HG03175 (cell line): ENCODE measurements around the gene DAB1.

Experiments
- ATAC-seq: cut with Tn5 transposase; IDR thresholded peaks from one replicate; pipeline ENCODE4 v1.9.1; 2021; ENCODE audit warnings: mild to moderate bottlenecking, moderate library complexity; ENCODE audit not compliant: unreplicated experiment

The DAB1 gene

GRCh38 chr1:57418971-57419370 is 4.9 kb downstream of the DAB1 start:
- ATAC-seq = no peak

- no peak for ATAC-seq
These were observed 12.6 kb downstream of the DAB1 start for GRCh38 chr1:57411262-57411661.

- no peak for ATAC-seq
These were observed 13.4 kb downstream of the DAB1 start for GRCh38 chr1:57410508-57410907.

GRCh38 chr1:57407928-57408327 is 15.9 kb downstream of the DAB1 start:
- ATAC-seq = no peak

GRCh38 chr1:57406428-57406970 is 17.4 kb downstream of the DAB1 start:
- ATAC-seq = no peak

GRCh38 chr1:57404884-57405283 is 19.0 kb downstream of the DAB1 start:
- ATAC-seq = no peak

GRCh38 chr1:57403201-57403600 is 20.7 kb downstream of the DAB1 start:
- no peak for ATAC-seq

GRCh38 chr1:57401671-57402070 is 22.2 kb downstream of the DAB1 start:
- no peak for ATAC-seq

- ATAC-seq = no peak
These were observed 23.8 kb downstream of the DAB1 start for GRCh38 chr1:57400048-57400447.

- no peak for ATAC-seq
These were observed 30.7 kb downstream of the DAB1 start for GRCh38 chr1:57393058-57393584.

- no peak for ATAC-seq
These were observed 38.5 kb downstream of the DAB1 start for GRCh38 chr1:57385336-57385735.

GRCh38 chr1:57384901-57385300 is 39.0 kb downstream of the DAB1 start:
- no peak for ATAC-seq

GRCh38 chr1:57384284-57384683 is 39.6 kb downstream of the DAB1 start:
- ATAC-seq = no peak

- no peak for ATAC-seq
These were observed 42.0 kb downstream of the DAB1 start for GRCh38 chr1:57381871-57382270.

- no peak for ATAC-seq
These were observed 42.4 kb downstream of the DAB1 start for GRCh38 chr1:57381426-57381825.

- ATAC-seq = no peak
These were observed 42.9 kb downstream of the DAB1 start for GRCh38 chr1:57380923-57381322.

- ATAC-seq = no peak
These were observed 45.3 kb downstream of the DAB1 start for GRCh38 chr1:57378534-57378933.

- ATAC-seq = no peak
These were observed 46.3 kb downstream of the DAB1 start for GRCh38 chr1:57377339-57378139.

- ATAC-seq = no peak
These were observed 47.8 kb downstream of the DAB1 start for GRCh38 chr1:57376041-57376440.

GRCh38 chr1:57369889-57370288 is 54.0 kb downstream of the DAB1 start:
- no peak for ATAC-seq

GRCh38 chr1:57367945-57368344 is 55.9 kb downstream of the DAB1 start:
- no peak for ATAC-seq

- ATAC-seq = no peak
These were observed 60.2 kb downstream of the DAB1 start for GRCh38 chr1:57363643-57364042.
